H1 (cell line): Measurements from ENCODE around the gene GNG4. TPM values are rescaled to one million over a fixed set of nuclear protein-coding genes. Genes with fewer than 3 reads are reported as not detected.

ENCODE experiments used
- polyA plus RNA-seq, 7 experiments: library from polyadenylated mRNA; depleted of rRNA in 3 of 7; stranded (reverse) in 5 of 7; unstranded in 2 of 7; fragments of >200 nt in 5 of 7; fragments of 200-250 nt in 2 of 7; gene quantifications; 1 replicate in 5 of 7; 2 replicates in 1 of 7; 4 replicates in 1 of 7; pipeline versions ENCODE4 v1.2.1 to v1.2.3, GENCODE V29; 2011 to 2013; ENCODE audit warnings: missing spikeins in 2 of 7, mixed read lengths in 2 of 7
- small RNA-seq: library from polyadenylated mRNA; stranded (forward); fragments of <200 nt; extraction: miRNeasy Mini kit (QIAGEN cat#:217004); gene quantifications from one replicate; pipeline ENCODE3, GENCODE V24; 2013; ENCODE audit not compliant: insufficient read depth
- total RNA-seq: library from RNA; stranded (reverse); fragmentation: NEBNext Ultra II Directional; extraction: Animal tissue kit (Norgen Biotek cat#: 25700); gene quantifications from 2 replicates; pipeline ENCODE4 v1.2.1, GENCODE V29; 2021

The GNG4 gene
- total and polyA plus RNA-seq, 2 of the 8 experiments (the other 6 are each of a cell fraction or from before 2014, with no cell fraction given), result 95.5 to 96.8 TPM

Small RNA genes within 50 kb of the gene (small RNA-seq; reads per million reads assigned to genes)
- gene MTCO3P46, result not detected
- not detected for gene MTND4LP21

Other genes starting within 250 kb of the GNG4 start
- 36.4 and 39.4 TPM in 2 replicates for gene B3GALNT2, start 145.3 kb downstream of the GNG4 start, total RNA-seq
- 12.2 and 15.4 TPM in 2 replicates for gene B3GALNT2, start 145.3 kb downstream of the GNG4 start, polyA plus RNA-seq (2011; rRNA removed)
- gene LYST, start 217.1 kb upstream of the GNG4 start, total RNA-seq, result 0.23 and 0.58 TPM in 2 replicates
- 0.11 and 0.29 TPM in 2 replicates for gene LYST, start 217.1 kb upstream of the GNG4 start, polyA plus RNA-seq (2011; rRNA removed)